Astrocyte of the hippocampus (primary cell): Measurements from ENCODE around the gene ANKLE2.
"Not testable (repeated sequence)": the region's sequence is repeated elsewhere in the genome, so short reads cannot be mapped to it uniquely, and the experiment has no call there.

Source experiments
- DNase-seq: peaks from one replicate; pipeline ENCODE4 v3.0.0; 2011; ENCODE audit warnings: low read depth, low spot score

The ANKLE2 gene

GRCh38 chr12:132761032-132761920 is at the start of gene ANKLE2:
ANKLE2 (minus strand) TSS chr12:132761832; CDS start chr12:132761798, 34 bp downstream.
- DNase-seq = peak; percentile 81

GRCh38 chr12:132809391-132809790 is 47.8 kb upstream of the ANKLE2 start:
- not testable (repeated sequence) for DNase-seq

GRCh38 chr12:132807295-132808092 is 45.9 kb upstream of the ANKLE2 start:
- DNase-seq = no peak

GRCh38 chr12:132806857-132807256 is 45.2 kb upstream of the ANKLE2 start:
- no peak for DNase-seq

GRCh38 chr12:132804426-132804861 is 42.8 kb upstream of the ANKLE2 start:
- DNase-seq = no peak

GRCh38 chr12:132803888-132804287 is 42.3 kb upstream of the ANKLE2 start:
- peak; percentile 80 for DNase-seq

- DNase-seq = peak; percentile 15
These were observed 41.5 kb upstream of the ANKLE2 start for GRCh38 chr12:132803125-132803524.

- no peak for DNase-seq
These were observed 40.1 kb upstream of the ANKLE2 start for GRCh38 chr12:132801741-132802140.

GRCh38 chr12:132798836-132799235 is 37.2 kb upstream of the ANKLE2 start:
- DNase-seq = no peak

- no peak for DNase-seq
These were observed 36.4 kb upstream of the ANKLE2 start for GRCh38 chr12:132797820-132798570.

- DNase-seq = no peak
These were observed 34.2 kb upstream of the ANKLE2 start for GRCh38 chr12:132795847-132796246.

GRCh38 chr12:132791940-132792339 is 30.3 kb upstream of the ANKLE2 start:
- not testable (repeated sequence) for DNase-seq

GRCh38 chr12:132789099-132789471 is 27.5 kb upstream of the ANKLE2 start:
- DNase-seq = no peak

GRCh38 chr12:132788375-132789098 is 26.9 kb upstream of the ANKLE2 start:
- no peak for DNase-seq

- DNase-seq = no peak
These were observed 26.2 kb upstream of the ANKLE2 start for GRCh38 chr12:132787877-132788276.

- no peak for DNase-seq
These were observed 24.6 kb upstream of the ANKLE2 start for GRCh38 chr12:132786192-132786591.

GRCh38 chr12:132784580-132784979 is 22.9 kb upstream of the ANKLE2 start:
- no peak for DNase-seq

- no peak for DNase-seq
These were observed 22.4 kb upstream of the ANKLE2 start for GRCh38 chr12:132783917-132784531.

- DNase-seq = no peak
These were observed 20.3 kb upstream of the ANKLE2 start for GRCh38 chr12:132781938-132782337.

GRCh38 chr12:132779781-132780353 is 18.2 kb upstream of the ANKLE2 start:
- DNase-seq = no peak
